ENCODE measurements around the gene EPB41L4A.

- no peak for TF ChIP-seq CTCF (IDR thresholded peaks at IDR 0.05; ENCODE audit: extremely low read depth in 1 of 2, insufficient read depth in 1 of 2, low read depth in 1 of 2, low read length in 2 of 2)
- TF ChIP-seq EZH2 (IDR thresholded peaks at IDR 0.05; ENCODE audit: borderline replicate concordance, low read depth, low read length, severe bottlenecking): no peak
Observed at GRCh38 chr5:112312295-112313275, 106.5 kb downstream of the EPB41L4A start.
